COLO829 (cell line): ENCODE data around the gene SGMS2.

Source experiments
- DNase-seq: peaks from one replicate; pipeline ENCODE4 v3.0.0; 2012; ENCODE audit warnings: low spot score

SGMS2 gene

GRCh38 chr4:107828315-107829090 is 3.8 kb downstream of the SGMS2 start:
- DNase-seq, result no peak

DNA sequence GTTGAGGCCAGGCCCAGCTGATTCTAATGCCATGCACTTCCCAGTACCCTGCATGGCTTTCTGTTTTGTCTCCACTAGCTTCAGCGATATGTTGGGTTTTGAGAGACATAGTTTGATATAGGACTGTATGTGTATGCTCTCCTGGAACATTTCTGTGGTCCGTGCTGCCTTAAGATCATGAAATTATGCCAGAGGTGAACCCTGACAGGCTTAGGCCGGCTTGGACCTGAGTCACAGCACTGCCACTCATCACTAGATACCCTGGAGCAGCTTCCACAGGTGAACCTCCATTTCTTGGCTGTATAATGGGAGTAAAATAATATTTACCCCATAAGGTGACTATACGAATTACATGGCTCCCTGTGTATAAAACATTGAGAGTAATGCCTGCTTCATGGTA is 6.4 kb downstream of the SGMS2 start:
- DNase-seq, result no peak

DNA sequence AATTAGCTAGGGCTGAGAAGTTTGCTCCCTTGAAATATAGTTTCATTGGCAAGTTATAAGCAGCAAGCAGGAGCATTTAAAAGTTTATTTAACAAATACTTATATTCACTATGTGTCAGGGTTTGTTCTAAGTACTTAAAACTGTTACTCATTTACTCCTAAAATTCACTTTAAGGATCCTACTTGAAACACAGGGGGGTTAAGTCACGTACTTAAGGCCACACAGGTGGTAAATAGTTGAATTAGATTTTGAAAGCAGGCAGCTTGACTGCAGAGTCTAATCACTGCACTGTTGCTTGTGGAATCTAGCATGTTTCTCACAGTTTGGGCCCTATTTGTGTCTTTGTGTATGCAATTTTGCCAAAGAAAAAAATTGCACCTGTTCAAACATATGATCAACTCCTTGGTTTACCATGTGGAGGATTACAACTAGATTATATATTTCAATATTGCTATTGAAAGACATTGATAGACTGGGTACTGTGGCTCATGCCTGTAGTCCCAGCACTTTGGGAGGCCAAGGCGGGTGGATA is 7.6 kb downstream of the SGMS2 start:
- DNase-seq, result no peak

- DNase-seq, result no peak
Observed at GRCh38 chr4:107834241-107834794, 9.6 kb downstream of the SGMS2 start.

DNA sequence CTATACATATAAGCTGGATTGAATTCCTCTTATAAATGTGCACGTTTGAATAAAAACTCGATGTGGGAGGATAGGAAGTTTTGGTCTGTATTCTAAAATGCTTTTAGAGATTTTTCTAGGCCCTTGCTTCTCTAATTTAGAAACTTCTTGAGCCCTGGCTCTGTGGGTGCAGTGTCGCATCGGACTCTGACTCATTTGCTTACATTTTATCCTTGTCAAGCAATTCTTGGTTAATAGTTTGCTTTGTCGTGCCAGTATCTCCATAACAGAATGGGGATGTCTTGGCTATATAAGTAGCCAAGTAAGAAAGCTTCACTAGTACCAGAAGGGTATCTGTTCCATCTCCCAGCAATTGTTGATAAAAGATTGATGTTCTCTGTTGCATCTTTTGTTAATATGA is 10.7 kb downstream of the SGMS2 start:
- DNase-seq, result no peak

DNA sequence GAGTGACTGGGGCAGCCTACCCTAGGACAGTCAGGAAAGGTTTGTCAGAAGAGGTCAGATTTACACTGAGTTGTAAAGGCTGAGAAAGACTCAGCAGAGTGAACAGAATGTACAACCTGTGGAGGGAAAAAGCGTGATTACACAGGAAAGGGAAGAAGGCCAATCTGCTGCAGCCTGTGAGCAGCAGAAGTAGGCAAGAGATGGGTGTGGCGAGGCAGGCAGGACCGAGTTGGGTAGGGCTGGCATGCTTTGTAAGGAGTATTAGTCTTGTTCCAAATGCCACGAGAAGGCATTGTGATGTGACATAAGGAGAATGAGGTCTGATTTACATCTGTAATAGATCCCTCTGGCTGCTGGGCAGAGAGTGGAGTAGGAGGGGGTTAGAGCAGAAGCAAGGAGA is 12.6 kb downstream of the SGMS2 start:
- DNase-seq, result no peak

DNA sequence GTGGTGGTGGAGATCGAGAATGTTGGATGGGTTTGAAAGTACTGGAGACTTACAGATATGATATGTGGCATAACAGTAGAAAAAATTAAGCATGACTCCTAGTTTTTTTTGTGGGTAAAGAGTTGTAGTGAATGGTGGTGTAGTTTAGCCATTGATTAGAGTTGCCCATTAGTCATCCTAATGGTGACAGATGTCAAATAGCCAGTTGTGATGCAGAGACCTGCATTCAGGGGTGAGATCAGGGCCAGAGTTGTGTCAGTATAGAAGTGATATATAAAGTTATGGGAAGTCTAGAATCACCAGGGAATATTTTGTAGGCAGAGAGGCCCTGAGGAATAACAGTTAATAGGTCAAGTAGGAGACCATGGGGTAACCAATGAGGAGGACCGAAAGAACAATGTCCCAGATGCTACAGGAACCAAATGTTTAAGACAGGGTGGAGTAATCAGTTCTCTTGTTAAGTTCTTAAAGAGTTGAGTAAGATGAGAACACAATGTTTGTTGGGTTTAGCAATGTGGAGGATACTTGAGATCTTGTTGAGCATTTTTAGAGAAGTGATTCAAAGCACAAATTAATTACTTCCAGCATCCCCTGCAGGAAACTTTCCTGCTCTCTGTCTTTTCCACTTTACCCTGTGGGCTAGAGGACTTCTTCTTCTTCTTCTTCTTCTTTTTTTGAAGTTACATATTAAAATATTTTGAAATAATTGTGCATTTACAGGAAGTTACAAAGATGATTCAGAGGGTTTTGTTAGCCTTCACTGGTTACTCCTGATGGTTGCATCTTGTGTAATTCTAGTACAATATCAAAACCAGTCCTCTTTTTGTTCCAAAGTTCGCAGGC is 13.3 kb downstream of the SGMS2 start:
- no peak for DNase-seq

GRCh38 chr4:107838861-107839565 is 14.3 kb downstream of the SGMS2 start:
- no peak for DNase-seq

- no peak for DNase-seq
Observed at GRCh38 chr4:107843391-107843790, 18.7 kb downstream of the SGMS2 start.

DNA sequence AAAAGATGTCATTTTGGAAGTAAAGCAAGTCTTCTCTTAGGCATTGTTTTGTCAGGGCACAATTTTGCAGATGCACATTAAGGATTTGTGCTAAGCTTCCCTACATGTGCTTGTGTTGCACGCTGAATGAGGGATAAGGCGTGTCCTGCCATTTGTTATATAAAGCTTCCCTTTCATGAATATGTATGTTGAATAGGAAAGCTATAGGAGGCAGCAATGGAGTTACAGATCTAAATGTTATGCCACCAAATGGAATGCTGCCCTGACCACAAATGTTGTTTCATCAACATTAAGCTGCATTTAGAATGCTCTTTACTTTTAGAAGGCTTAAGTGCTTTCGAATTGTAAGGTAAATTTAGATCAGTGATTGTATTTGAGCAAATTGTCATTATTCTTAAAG is 20.9 kb downstream of the SGMS2 start:
- no peak for DNase-seq

DNA sequence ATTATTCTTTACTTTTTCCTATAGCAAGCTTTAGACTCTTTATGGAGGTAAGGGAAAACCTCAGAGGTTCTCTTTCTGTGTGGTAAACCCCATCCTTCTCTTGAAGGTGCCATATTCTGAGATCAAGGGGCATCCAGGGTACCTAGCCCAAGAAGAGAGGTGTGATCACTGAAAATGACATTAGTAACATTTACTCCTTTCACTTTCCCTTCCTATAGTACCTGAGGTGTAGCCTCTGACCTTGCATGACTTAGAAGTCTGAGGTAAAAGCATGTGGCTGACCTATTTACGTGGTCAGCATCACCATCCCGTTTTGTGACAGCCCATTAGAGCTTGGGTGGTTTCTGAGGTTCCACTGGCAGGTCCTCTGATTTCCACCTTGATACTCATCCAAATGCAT is 25.7 kb downstream of the SGMS2 start:
- DNase-seq, result no peak

- DNase-seq, result peak; percentile 32
Observed at GRCh38 chr4:107853444-107854355, 29.0 kb downstream of the SGMS2 start.

- no peak for DNase-seq
Observed at GRCh38 chr4:107854356-107855022, 29.8 kb downstream of the SGMS2 start.

DNA sequence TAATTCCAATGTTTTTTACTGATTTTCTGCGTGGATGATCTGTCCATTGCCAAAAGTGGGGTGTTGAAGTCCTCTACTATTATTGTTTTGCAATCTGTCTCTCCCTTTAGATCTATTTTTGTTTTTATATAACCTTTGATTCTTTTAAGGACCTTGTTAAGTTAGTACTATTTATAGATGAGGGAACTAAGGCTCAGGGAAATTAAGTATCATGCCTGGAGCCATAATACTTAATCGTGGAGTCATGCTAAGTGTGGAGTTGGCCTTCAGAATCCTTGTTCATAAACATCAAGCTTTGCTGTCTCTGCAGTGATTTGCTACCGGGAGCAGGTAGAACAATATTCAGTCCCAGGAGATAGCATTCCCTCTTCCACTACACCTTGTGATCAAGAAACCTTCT is 31.0 kb downstream of the SGMS2 start:
- DNase-seq, result no peak

GRCh38 chr4:107856901-107857300 is 32.2 kb downstream of the SGMS2 start:
- no peak for DNase-seq

DNA sequence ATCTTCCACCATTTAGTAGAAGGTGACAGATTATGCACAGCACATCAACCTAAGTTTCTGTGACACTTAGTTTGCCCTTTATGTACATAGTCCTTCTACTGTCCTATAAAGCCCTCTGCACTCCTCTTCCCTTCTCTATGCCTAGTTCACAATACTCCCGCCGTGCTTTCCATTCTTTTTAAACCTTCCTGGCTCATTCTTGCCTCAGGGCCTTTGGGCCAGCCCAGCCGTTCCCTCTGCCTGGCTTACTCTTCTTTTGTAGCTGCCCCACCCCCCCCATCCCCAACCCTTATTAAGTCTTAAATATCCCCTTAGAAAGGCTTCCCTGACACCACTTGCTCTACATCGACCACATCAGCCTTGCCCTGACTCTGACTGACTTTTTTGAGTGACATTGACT is 33.0 kb downstream of the SGMS2 start:
- DNase-seq, result no peak

GRCh38 chr4:107858158-107858742 is 33.5 kb downstream of the SGMS2 start:
- no peak for DNase-seq

DNA sequence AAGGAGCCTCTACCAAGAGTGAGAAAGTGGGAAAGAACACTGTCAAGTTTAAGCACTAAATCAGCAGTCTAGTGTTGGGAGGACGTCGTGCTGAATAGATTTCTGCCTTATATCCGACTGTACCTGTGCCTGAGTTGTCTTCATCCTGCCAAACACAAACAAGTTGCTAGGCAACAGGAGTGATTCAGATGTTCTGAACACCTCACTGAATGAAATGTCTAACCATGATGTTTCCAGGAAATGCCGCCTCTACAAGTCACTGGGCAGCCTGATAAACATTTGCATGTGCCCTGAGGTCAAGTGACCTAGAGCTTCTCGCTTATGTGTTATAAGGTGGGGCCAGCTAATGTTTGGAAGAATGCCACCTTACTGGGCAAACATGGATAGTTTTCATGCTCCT is 37.9 kb downstream of the SGMS2 start:
- DNase-seq, result no peak

DNA sequence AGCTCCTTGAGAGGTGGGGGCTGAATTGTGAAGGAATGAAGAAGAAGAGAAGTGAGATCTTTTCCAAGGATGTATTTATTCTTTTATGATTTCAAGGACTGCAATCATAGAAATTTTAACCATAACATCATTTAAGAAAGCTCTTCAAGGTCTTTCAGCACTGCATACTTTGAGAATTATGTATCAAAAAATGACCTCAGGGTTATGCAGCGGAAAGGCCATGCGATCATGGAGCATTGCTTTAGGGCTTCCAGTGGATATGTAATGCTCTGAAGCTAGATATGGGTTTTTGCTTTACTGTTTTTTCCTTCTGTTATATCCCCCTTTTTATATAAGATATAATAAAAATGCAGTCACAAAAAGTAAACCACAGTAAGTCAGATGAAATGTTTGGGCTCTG is 38.7 kb downstream of the SGMS2 start:
- no peak for DNase-seq

DNA sequence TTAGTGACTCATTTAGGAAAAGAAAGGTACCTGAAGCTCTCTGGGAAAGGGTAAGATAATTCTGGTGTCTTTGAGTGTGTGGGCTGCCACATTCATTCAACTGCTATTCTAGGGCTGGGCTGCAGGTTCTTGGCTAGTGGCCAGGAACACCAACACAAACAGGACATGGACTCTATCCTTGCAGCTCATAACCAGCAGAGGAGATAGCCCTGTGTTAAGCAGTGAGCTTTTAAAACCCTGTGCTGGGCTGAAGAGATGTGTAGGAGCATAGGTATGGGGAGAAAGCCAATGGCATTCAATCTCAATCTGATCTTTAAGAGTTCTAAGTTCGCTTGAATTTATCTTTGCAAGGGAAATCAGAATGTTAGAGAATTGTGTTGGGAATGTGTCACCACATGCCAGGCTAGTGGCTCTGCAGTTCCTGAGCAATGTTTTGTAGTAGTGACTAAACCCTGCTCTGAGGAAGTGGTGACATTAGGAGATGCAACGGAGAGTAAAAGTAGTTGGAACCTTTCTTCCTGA is 39.2 kb downstream of the SGMS2 start:
- DNase-seq, result peak; percentile 28
